Ovary (tissue), 9 donors: ENCODE data around the gene LRRTM4. TPM values are rescaled to one million over a fixed set of nuclear protein-coding genes. Genes with fewer than 3 reads are reported as not detected.

Source experiments
- DNase-seq, 5 donors: peaks; one replicate each; pipeline ENCODE4 v3.0.0-alpha.2; 2019 to 2020
- H3K27ac ChIP-seq, 2 donors: fragments of 200-600 bp; one replicate each; pipeline versions ENCODE4 v1.5.1 to v1.8.0; 2019 to 2022
- H3K27me3 ChIP-seq: fragments of 200-600 bp; one replicate; pipeline ENCODE4 v1.8.0; 2022
- H3K36me3 ChIP-seq: fragments of 200-600 bp; sonication (generic); one replicate; pipeline ENCODE4 v1.5.1; 2019
- H3K4me1 ChIP-seq: one replicate; pipeline ENCODE4 v1.8.1; 2013; ENCODE audit warnings: mild to moderate bottlenecking, moderate library complexity; ENCODE audit not compliant: insufficient read depth
- H3K4me3 ChIP-seq: fragments of 200-600 bp; sonication (generic); one replicate; pipeline ENCODE4 v1.5.1; 2017
- H3K9me3 ChIP-seq, 2 donors: fragments of 200-600 bp in 1 of 2; sonication (generic) in 1 of 2; one replicate each; pipeline versions ENCODE4 v1.5.1 to v1.8.1; 2013 to 2019; ENCODE audit warnings: mild to moderate bottlenecking in 1 of 2, moderate library complexity in 1 of 2
- CTCF ChIP-seq, 3 donors: fragments of 450-650 bp in 2 of 3; fragments of 200-600 bp in 1 of 3; IDR thresholded peaks; one replicate each; pipeline versions ENCODE4 v1.5.1 to v1.8.0; 2016 to 2022; ENCODE audit warnings: antibody characterized with exemption in 3 of 3, mild to moderate bottlenecking in 1 of 3
- EP300 ChIP-seq: sonication (generic); formaldehyde crosslinking; IDR thresholded peaks from one replicate; pipeline ENCODE4 v1.6.1; 2017; ENCODE audit warnings: antibody characterized with exemption
- POLR2A ChIP-seq: fragments of 450-650 bp; IDR thresholded peaks from one replicate; pipeline ENCODE4 v1.6.1; 2017; ENCODE audit warnings: antibody characterized with exemption, mild to moderate bottlenecking, moderate library complexity
- WGBS, 3 donors: extraction: QIAGEN DNeasy Blood & Tissue Kit in 1 of 3; methylation state at CpG; one replicate each; pipeline versions ENCODE4 v1.1.5 to v1.1.7; 2013 to 2017; 5-methylcytosine and 5-hydroxymethylcytosine counted together
- intact Hi-C, 4 donors: fragments of 100-400 bp; cut with DNase I; formaldehyde crosslinking; loops; one replicate each; pipeline versions ENCODE4 v1.11.0 to v1.15.1; 2022 to 2023
- polyA plus RNA-seq, 2 donors: library from polyadenylated mRNA; stranded (reverse); fragments of 200-250 nt in 1 of 2; fragments of 350-450 nt in 1 of 2; fragmentation: Illumina TruSeq in 1 of 2; extraction: RNeasy Lipid Tissue Mini Kit (QIAGEN cat#74804) in 1 of 2; gene quantifications; one replicate each; pipeline ENCODE4 v1.2.3, GENCODE V29; 2013 to 2014
- total RNA-seq, 7 donors: library from RNA; depleted of rRNA in 2 of 7; stranded (reverse); fragments of >200 nt in 2 of 7; fragmentation: NEBNext Ultra II Directional in 3 of 7; extraction: Animal tissue kit (Norgen Biotek cat#: 25700) in 3 of 7; gene quantifications; one replicate each; pipeline versions ENCODE4 v1.1.0 to v1.2.4, GENCODE V29; 2016 to 2023
- donor health status: DM: no; HTN: no; CAD: no; lungs with moderate emphysema.
- donor health status: DM: no; HTN: no; CAD: no.
- donor health status: Bipolar disorder and iron deficiency.
- donor health status: DM: yes; HTN: yes; CAD: no.
- donor health status: DM: no; HTN: no; CAD: no.
- donor health status: DM: yes; HTN: yes; CAD: no.

LRRTM4 gene
- total and polyA plus RNA-seq, 9 donors, result 0.01 to 2.2 (median 0.71) TPM; not detected in 2

- intact Hi-C loops, result no loop called here
- 31 to 42% (median 34%) methylated on average over 3 of the region's 3 CpGs for WGBS, 3 donors
- TF ChIP-seq EP300, result no peak
- no peak for TF ChIP-seq POLR2A
- TF ChIP-seq CTCF (IDR thresholded peaks at IDR 0.05), result no peak
- Histone ChIP-seq H3K4me3 (no peak overlapping the region), H3K27me3 (no peaks in the 10 kb centered on the region), H3K36me3 (no peaks in the 10 kb centered on the region), H3K4me1 (no peaks in the 10 kb centered on the region), H3K27ac (no peak overlapping the region), H3K9me3 (no peaks in the 10 kb centered on the region)
- DNase-seq, result no peak
Measured at GRCh38 chr2:76998704-76999103, 523.5 kb downstream of the LRRTM4 start.

- H3K27ac ChIP-seq, result no peak overlapping the region
- no peaks in the 10 kb centered on the region for H3K27me3 ChIP-seq
- no peaks in the 10 kb centered on the region for H3K4me1 ChIP-seq
- intact Hi-C loops, result no loop called here
- DNase-seq, result no peak
- TF ChIP-seq POLR2A (no peak), EP300 (no peak), CTCF (IDR thresholded peaks at IDR 0.05) (no peak)
- H3K4me3 ChIP-seq, result no peak overlapping the region
- no peaks in the 10 kb centered on the region for H3K9me3 ChIP-seq
- no peaks in the 10 kb centered on the region for H3K36me3 ChIP-seq
Measured at GRCh38 chr2:76998152-76998551, 524.0 kb downstream of the LRRTM4 start.

- intact Hi-C loops, result no loop called here
- Histone ChIP-seq H3K9me3 (no peaks in the 10 kb centered on the region), H3K27ac (no peak overlapping the region), H3K36me3 (no peaks in the 10 kb centered on the region), H3K4me1 (no peaks in the 10 kb centered on the region), H3K27me3 (no peaks in the 10 kb centered on the region), H3K4me3 (no peak overlapping the region)
- WGBS, 3 donors, result 78 to 86% (median 82%) methylated on average over 1 of the region's 1 CpG
- TF ChIP-seq CTCF (IDR thresholded peaks at IDR 0.05) (no peak), EP300 (no peak), POLR2A (no peak)
- DNase-seq, result no peak
Measured at GRCh38 chr2:76997296-76997695, 524.9 kb downstream of the LRRTM4 start.

- no peaks in the 10 kb centered on the region for H3K36me3 ChIP-seq
- H3K27me3 ChIP-seq, result no peaks in the 10 kb centered on the region
- TF ChIP-seq EP300 (no peak), CTCF (IDR thresholded peaks at IDR 0.05) (no peak), POLR2A (no peak)
- no peak overlapping the region for H3K27ac ChIP-seq
- no peaks in the 10 kb centered on the region for H3K4me1 ChIP-seq
- no peak for DNase-seq
- H3K9me3 ChIP-seq, result no peaks in the 10 kb centered on the region
- WGBS, 3 donors, result 66 to 73% (median 69%) methylated on average over 11 of the region's 11 CpGs
- no peak overlapping the region for H3K4me3 ChIP-seq
- intact Hi-C loops, result no loop called here
Measured at GRCh38 chr2:76985387-76986136, 536.6 kb downstream of the LRRTM4 start.
